T-cell (primary cell): ENCODE measurements around the gene OCIAD2. TPM values are rescaled to one million over a fixed set of nuclear protein-coding genes. Genes with fewer than 3 reads are reported as not detected.
A peak's percentile ranks its signal among the peaks of the same experiment; 100 is the strongest.

Experiments
- ATAC-seq, 4 experiments: fragments of 200-7000 bp in 3 of 4; fragments of 150-1000 bp in 1 of 4; cut with Tn5 transposase; replicated peaks in 1 of 4; 1 replicate in 3 of 4; 2 replicates in 1 of 4; pipeline ENCODE4 v1.10.0; 2021; ENCODE audit warnings: moderate library complexity in 3 of 4, mild to moderate bottlenecking in 2 of 4, moderate number of reproducible peaks in 1 of 4
- CTCF ChIA-PET, 2 donors: fragments of 300-600 bp; sonication (Branson Sonifier 250); formaldehyde crosslinking; loops; one replicate each; lab custom pipeline; 2022; ENCODE audit warnings: antibody characterized with exemption in 2 of 2; lab: Charles Lee
- POLR2A ChIA-PET, 2 donors: fragments of 300-600 bp; sonication (Branson Sonifier 250); formaldehyde crosslinking; loops; one replicate each; lab custom pipeline; 2022; ENCODE audit warnings: antibody characterized with exemption in 2 of 2; lab: Charles Lee
- DNase-seq, 35 experiments: peaks; one replicate each; pipeline versions ENCODE4 v3.0.0 to v3.0.0-alpha.2; 2013 to 2023
- H3K27ac ChIP-seq: one replicate; pipeline ENCODE4 v1.5.1; 2013; ENCODE audit warnings: low read length
- H3K27me3 ChIP-seq, 2 experiments: replicated peaks in 1 of 2; 1 replicate in 1 of 2; 2 replicates in 1 of 2; pipeline versions ENCODE4 v1.6.1 to v1.7.0; 2013; ENCODE audit warnings: low read length in 1 of 2, mixed read lengths in 1 of 2; ENCODE audit not compliant: control insufficient read depth in 2 of 2, insufficient read depth in 2 of 2; ENCODE audit errors: extremely low read depth in 1 of 2
- H3K36me3 ChIP-seq, 2 donors: 1 replicate in 1 of 2; 2 replicates in 1 of 2; pipeline versions ENCODE4 v1.6.1 to v1.7.0; 2013; ENCODE audit warnings: low read length in 1 of 2; ENCODE audit not compliant: control insufficient read depth in 2 of 2, insufficient read depth in 1 of 2; ENCODE audit errors: extremely low read depth in 1 of 2
- H3K4me1 ChIP-seq, 2 experiments: 1 replicate in 1 of 2; 2 replicates in 1 of 2; pipeline versions ENCODE4 v1.6.1 to v1.7.0; 2013; ENCODE audit warnings: low read length in 2 of 2, mixed read lengths in 1 of 2; ENCODE audit not compliant: insufficient read depth in 2 of 2, control insufficient read depth in 1 of 2; ENCODE audit errors: extremely low read depth in 1 of 2
- H3K4me3 ChIP-seq, 2 donors: 1 replicate in 1 of 2; 2 replicates in 1 of 2; pipeline versions ENCODE4 v1.5.1 to v1.7.0; 2013; ENCODE audit warnings: mild to moderate bottlenecking in 2 of 2, low read length in 1 of 2, moderate library complexity in 1 of 2; ENCODE audit not compliant: control insufficient read depth in 1 of 2; ENCODE audit errors: extremely low read depth in 1 of 2
- H3K9me3 ChIP-seq: 2 replicates; pipeline ENCODE4 v1.7.0; 2013
- H3K27ac Mint-ChIP-seq, 2 donors: one replicate each; pipeline ENCODE4 v1.8.0; 2020 to 2021; ENCODE audit warnings: mild to moderate bottlenecking in 2 of 2, mixed read lengths in 2 of 2
- H3K27me3 Mint-ChIP-seq, 2 donors: one replicate each; pipeline ENCODE4 v1.8.0; 2021 to 2022; ENCODE audit warnings: mixed read lengths in 2 of 2
- H3K36me3 Mint-ChIP-seq: one replicate; pipeline ENCODE4 v1.8.0; 2021; ENCODE audit warnings: mixed read lengths
- H3K4me1 Mint-ChIP-seq, 3 donors: one replicate each; pipeline ENCODE4 v1.8.0; 2020 to 2022; ENCODE audit warnings: mixed read lengths in 3 of 3, mild to moderate bottlenecking in 1 of 3
- H3K4me3 Mint-ChIP-seq, 3 donors: one replicate each; pipeline ENCODE4 v1.8.0; 2020 to 2022; ENCODE audit warnings: mild to moderate bottlenecking in 3 of 3, mixed read lengths in 3 of 3, moderate library complexity in 3 of 3
- H3K9me3 Mint-ChIP-seq, 3 donors: one replicate each; pipeline ENCODE4 v1.8.0; 2020 to 2022; ENCODE audit warnings: mixed read lengths in 3 of 3
- WGBS: methylation state at CpG from one replicate; pipeline ENCODE4 v1.1.5; 2013; ENCODE audit warnings: missing lambda C conversion rate; ENCODE audit not compliant: insufficient coverage; 5-methylcytosine and 5-hydroxymethylcytosine counted together
- total RNA-seq, 35 experiments: library from RNA in 6 of 35; stranded (reverse) in 6 of 35; fragments of 120-200 nt in 1 of 35; gene quantifications; one replicate each; pipeline versions ENCODE4 v1.2.1 to v1.2.4 and lab custom pipeline; 2013 to 2026

Gene OCIAD2
- total RNA-seq, 5 donors from 2014 or later (not counting 1 experiment from before 2014, with no cell fraction given), result 54.0 to 150 (median 113) TPM

DNA sequence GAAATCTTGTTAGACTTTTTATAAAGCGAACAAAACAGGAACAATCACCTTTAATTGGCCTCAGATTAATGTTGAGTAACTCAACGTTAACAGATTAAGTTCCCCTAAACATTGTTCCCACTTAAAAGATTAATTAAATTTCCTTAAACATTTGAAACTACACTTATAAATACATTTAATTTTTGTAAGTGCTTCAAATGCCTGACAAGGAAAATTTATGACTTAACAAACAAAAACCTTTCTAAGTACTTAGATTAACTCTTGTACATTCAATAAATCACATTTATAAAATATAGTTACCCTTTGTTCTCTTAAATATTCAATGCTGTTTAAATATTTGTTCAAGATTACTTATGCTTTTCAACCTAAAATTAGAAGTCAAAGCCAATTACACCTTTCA lies 39.4 kb upstream of the OCIAD2 start:
- Mint-ChIP-seq H3K36me3 (no peaks in the 10 kb centered on the region), H3K4me1 (peaks cover 23 to 37% (median 28%) of the 10 kb centered on the region in 3 donors), H3K27ac (no peak overlapping the region), H3K27me3 (peaks cover 0 to 3% of the 10 kb centered on the region in 2 donors), H3K4me3 (no peak overlapping the region), H3K9me3 (no peaks in the 10 kb centered on the region)
- Histone ChIP-seq H3K27ac (no peak overlapping the region), H3K4me1 (peaks cover 12 to 17% of the 10 kb centered on the region in 2 experiments), H3K36me3 (no peaks in the 10 kb centered on the region), H3K27me3 (peaks cover 0 to 4% of the 10 kb centered on the region in 2 experiments), H3K9me3 (no peaks in the 10 kb centered on the region), H3K4me3 (no peak overlapping the region)
- ATAC-seq (no peak), DNase-seq (no peak)
- ChIA-PET POLR2A (interaction anchor here in 1 of 2 donors (0.6 to 1.3 kb wide), 2 partner anchors 34 to 897 kb away, joined by 3 read pairs; no protein-coding TSS in a partner anchor), CTCF (no interaction called here)
- no CpG with 5 or more reads among the region's 2 CpGs for WGBS

DNA sequence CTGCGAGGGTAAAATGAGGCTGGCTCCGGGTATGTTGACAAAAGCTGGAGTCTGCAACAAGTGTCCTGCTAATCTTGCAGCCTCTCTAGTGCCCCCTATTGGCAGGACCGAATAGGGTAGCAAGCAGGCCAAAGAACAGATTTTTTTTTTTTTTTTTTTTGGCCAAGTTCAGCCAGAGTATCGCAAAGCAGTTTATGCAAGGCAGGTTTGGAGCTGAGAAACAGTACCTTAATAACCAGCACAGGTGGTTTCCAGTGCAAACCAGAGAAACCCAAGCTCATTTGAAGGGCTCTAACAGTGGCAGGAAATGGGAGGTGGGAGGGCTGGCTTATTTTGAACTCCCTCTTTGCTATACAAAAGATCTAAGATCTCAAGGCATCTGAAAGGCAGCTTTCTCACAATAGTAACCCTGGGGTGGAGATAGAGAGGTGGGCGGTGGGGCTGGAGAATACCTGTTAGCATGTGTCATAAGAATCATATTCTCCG lies 38.2 kb upstream of the OCIAD2 start:
- H3K27ac ChIP-seq, result no peak overlapping the region
- Mint-ChIP-seq H3K27ac (peak overlapping the region; percentile 19 to 62), H3K4me1 (peaks cover 23 to 31% (median 28%) of the 10 kb centered on the region in 3 donors), H3K27me3 (peaks cover 0 to 3% of the 10 kb centered on the region in 2 donors), H3K36me3 (no peaks in the 10 kb centered on the region), H3K4me3 (peak overlapping the region in 2 of 3 donors; percentile 25 to 62), H3K9me3 (no peaks in the 10 kb centered on the region)
- peaks cover 0 to 4% of the 10 kb centered on the region in 2 experiments for H3K27me3 ChIP-seq
- ChIA-PET POLR2A (interaction anchor here in 1 of 2 donors (1.3 kb wide), 1 partner anchor 33 kb away, joined by 3 read pairs; no protein-coding TSS in a partner anchor), CTCF (interaction anchor here (0.5 to 1.4 kb wide), 18 partner anchors 12 to 461 kb away, joined by 3 to 12 read pairs (median 4); partner anchors contain the start of gene OCIAD2 (in 1 of the 2))
- peaks cover 12 to 17% of the 10 kb centered on the region in 2 experiments for H3K4me1 ChIP-seq
- peak in 32 of 35 experiments; percentile 3 to 71 (median 36) for DNase-seq
- H3K36me3 ChIP-seq, result no peaks in the 10 kb centered on the region
- ATAC-seq, result peak; percentile 66 to 99 (median 87)
- WGBS, result 54% methylated on average over 4 of the region's 6 CpGs
- no peaks in the 10 kb centered on the region for H3K9me3 ChIP-seq
- peak overlapping the region in 1 of 2 donors; percentile 23 for H3K4me3 ChIP-seq

DNA sequence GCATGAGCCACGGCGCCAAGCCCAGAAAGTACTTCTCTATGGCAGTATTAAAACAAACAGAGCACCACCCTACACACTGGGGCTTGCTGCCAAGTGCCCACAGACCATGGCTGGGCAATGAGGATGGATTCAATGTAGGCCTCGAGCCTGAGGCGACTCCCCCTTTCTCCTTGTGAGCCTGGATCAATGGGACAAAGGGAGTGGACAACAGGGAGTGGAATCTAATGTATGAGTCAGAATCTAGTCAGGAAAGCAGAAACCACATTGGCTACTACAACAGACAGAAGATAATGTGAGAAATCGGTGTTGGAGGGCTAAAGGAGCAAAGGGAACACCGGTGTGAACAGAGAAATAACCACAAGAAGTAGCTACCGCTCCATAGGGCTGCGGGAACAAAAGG lies 37.7 kb upstream of the OCIAD2 start:
- DNase-seq (no peak), ATAC-seq (no peak)
- Mint-ChIP-seq H3K4me1 (peaks cover 23 to 31% (median 27%) of the 10 kb centered on the region in 3 donors), H3K4me3 (peak overlapping the region in 1 of 3 donors; percentile 62), H3K36me3 (no peaks in the 10 kb centered on the region), H3K27ac (peak overlapping the region; percentile 1), H3K9me3 (no peaks in the 10 kb centered on the region), H3K27me3 (peaks cover 0 to 3% of the 10 kb centered on the region in 2 donors)
- Histone ChIP-seq H3K27ac (no peak overlapping the region), H3K4me1 (peaks cover 12 to 17% of the 10 kb centered on the region in 2 experiments), H3K4me3 (no peak overlapping the region), H3K9me3 (no peaks in the 10 kb centered on the region), H3K27me3 (peaks cover 0 to 4% of the 10 kb centered on the region in 2 experiments), H3K36me3 (no peaks in the 10 kb centered on the region)
- ChIA-PET POLR2A (no interaction called here), CTCF (interaction anchor here (0.5 to 1.4 kb wide), 8 partner anchors 18 to 403 kb away, joined by 3 to 12 read pairs (median 4); partner anchors contain the start of gene OCIAD2 (in 1 of the 2))
- WGBS, result 26% methylated on average over 3 of the region's 8 CpGs

DNA sequence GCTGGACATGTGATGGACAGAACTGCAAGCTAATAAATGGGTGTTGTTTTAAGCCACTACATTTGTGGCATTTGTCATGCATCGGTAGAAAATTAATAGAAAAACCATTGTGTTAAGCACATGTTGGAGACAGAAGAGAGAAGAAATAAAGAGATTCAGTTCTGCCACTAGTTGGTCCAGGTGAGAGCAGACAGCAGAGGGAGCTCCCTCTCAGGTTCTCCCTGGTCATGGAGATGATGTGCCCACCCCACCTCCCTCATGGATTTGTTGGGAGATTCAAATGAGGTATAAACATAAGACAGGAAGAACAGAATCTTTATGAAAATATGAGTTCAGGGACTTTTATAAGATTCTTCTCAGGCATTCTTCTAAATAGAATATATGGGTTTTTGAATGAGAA lies 36.8 kb upstream of the OCIAD2 start:
- Histone ChIP-seq H3K36me3 (no peaks in the 10 kb centered on the region), H3K27me3 (peaks cover 0 to 4% of the 10 kb centered on the region in 2 experiments), H3K27ac (no peak overlapping the region), H3K9me3 (no peaks in the 10 kb centered on the region), H3K4me1 (peaks cover 12 to 17% of the 10 kb centered on the region in 2 experiments), H3K4me3 (no peak overlapping the region)
- Mint-ChIP-seq H3K4me3 (peak overlapping the region in 1 of 3 donors; percentile 20), H3K9me3 (peaks cover 0 to 3% (median 0%) of the 10 kb centered on the region in 3 donors), H3K4me1 (peaks cover 18 to 29% (median 23%) of the 10 kb centered on the region in 3 donors), H3K27me3 (peaks cover 0 to 3% of the 10 kb centered on the region in 2 donors), H3K36me3 (no peaks in the 10 kb centered on the region), H3K27ac (no peak overlapping the region)
- ATAC-seq (no peak), DNase-seq (peak in 1 of 35 experiments; percentile 8)
- CTCF ChIA-PET, result interaction anchor here in 1 of 2 donors (1.4 kb wide), 1 partner anchor 19 kb away, joined by 5 read pairs; no protein-coding TSS in a partner anchor
- WGBS, result 83% methylated on average over 1 of the region's 1 CpG
- POLR2A ChIA-PET, result interaction anchor here in 1 of 2 donors (0.6 kb wide), 1 partner anchor 108 kb away, joined by 3 read pairs; no protein-coding TSS in a partner anchor

DNA sequence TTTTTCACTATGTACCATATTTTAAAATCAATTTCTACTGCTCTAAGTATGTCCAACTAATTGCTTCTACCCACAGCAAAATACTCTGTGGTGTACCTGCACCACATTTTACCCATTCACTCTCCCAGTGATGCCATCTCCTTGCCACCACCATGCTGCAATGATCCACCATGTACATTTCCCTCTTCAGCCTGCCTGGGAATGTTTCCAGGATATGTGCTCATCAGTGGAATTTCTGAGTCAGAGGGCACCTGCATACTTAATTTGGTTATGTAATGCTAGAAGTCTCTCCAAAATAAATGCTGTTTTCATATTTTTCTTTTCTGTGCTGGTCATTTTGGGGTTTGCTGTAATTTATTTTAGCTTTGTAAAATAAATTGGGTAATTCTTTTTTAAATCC lies 33.2 kb upstream of the OCIAD2 start:
- Mint-ChIP-seq H3K9me3 (peaks cover 0 to 8% (median 4%) of the 10 kb centered on the region in 3 donors), H3K36me3 (no peaks in the 10 kb centered on the region), H3K27me3 (peaks cover 0 to 3% of the 10 kb centered on the region in 2 donors), H3K4me3 (no peak overlapping the region), H3K4me1 (peaks cover 12 to 25% (median 14%) of the 10 kb centered on the region in 3 donors), H3K27ac (no peak overlapping the region)
- Histone ChIP-seq H3K9me3 (no peaks in the 10 kb centered on the region), H3K36me3 (no peaks in the 10 kb centered on the region), H3K27me3 (peaks cover 0 to 4% of the 10 kb centered on the region in 2 experiments), H3K4me3 (no peak overlapping the region), H3K4me1 (peaks cover 8 to 9% of the 10 kb centered on the region in 2 experiments), H3K27ac (no peak overlapping the region)
- no peak for ATAC-seq
- ChIA-PET POLR2A (no interaction called here), CTCF (no interaction called here)
- no peak for DNase-seq

DNA sequence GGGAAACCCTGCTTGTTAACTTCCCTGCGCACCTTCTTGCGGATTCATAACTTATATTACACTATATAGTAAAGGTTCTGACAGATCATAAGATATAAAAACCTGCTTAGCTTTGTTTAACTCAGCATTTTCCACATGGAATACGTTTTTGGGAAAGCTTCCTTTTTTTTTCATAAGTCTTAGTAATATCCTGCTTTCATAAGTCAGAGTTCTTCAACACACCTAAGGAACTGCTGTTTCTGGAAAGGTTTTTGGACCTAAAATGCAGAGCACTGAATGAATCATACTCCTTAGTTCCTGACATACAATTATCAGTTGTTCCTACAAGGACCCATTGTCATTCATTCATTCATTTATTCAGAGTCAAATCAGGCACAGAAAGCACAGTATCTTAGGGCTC lies 32.3 kb upstream of the OCIAD2 start:
- Histone ChIP-seq H3K27me3 (no peaks in the 10 kb centered on the region), H3K27ac (no peak overlapping the region), H3K9me3 (no peaks in the 10 kb centered on the region), H3K4me1 (peaks cover 0 to 4% of the 10 kb centered on the region in 2 experiments), H3K36me3 (no peaks in the 10 kb centered on the region), H3K4me3 (no peak overlapping the region)
- ATAC-seq (no peak), DNase-seq (no peak)
- H3K4me1 Mint-ChIP-seq, result peaks cover 4 to 17% (median 5%) of the 10 kb centered on the region in 3 donors
- H3K36me3 Mint-ChIP-seq, result no peaks in the 10 kb centered on the region
- ChIA-PET POLR2A (no interaction called here), CTCF (interaction anchor here in 1 of 2 donors (0.6 kb wide), 1 partner anchor 39 kb away, joined by 3 read pairs; no protein-coding TSS in a partner anchor)
- peaks cover 0 to 8% (median 4%) of the 10 kb centered on the region in 3 donors for H3K9me3 Mint-ChIP-seq
- H3K27ac Mint-ChIP-seq, result no peak overlapping the region
- no peak overlapping the region for H3K4me3 Mint-ChIP-seq
- no CpG with 5 or more reads among the region's 3 CpGs for WGBS
- H3K27me3 Mint-ChIP-seq, result no peaks in the 10 kb centered on the region
